Kidney glomerular epithelial cell (primary cell): Measurements from ENCODE around the gene SERTAD2.
A peak's percentile ranks its signal among the peaks of the same experiment; 100 is the strongest.

Experiments used
- DNase-seq: peaks from one replicate; lab custom pipeline; 2025; lab: John Stamatoyannopoulos, UW

The SERTAD2 gene

GRCh38 chr2:64675860-64676259 is 22.1 kb upstream of the SERTAD2 start:
- no peak for DNase-seq

DNA sequence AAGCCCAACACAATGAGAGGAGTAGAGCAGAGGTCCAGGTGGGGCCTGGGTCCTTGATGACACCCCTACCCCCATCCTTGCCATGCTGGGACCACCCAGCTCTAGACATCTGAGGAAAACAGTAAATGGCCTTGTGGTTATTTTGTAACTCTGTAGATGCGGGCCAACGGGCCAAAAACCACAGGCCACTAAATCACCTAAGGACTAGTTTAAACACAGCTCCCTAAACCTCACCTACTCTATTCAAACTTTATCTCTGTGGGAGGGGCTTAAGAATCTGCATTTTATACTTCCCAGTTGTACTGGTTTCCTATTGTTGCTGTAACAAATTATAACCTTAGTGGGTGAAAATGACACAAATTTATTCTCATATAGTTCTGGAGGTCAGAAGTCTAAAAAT is 19.0 kb upstream of the SERTAD2 start:
- DNase-seq: no peak

DNA sequence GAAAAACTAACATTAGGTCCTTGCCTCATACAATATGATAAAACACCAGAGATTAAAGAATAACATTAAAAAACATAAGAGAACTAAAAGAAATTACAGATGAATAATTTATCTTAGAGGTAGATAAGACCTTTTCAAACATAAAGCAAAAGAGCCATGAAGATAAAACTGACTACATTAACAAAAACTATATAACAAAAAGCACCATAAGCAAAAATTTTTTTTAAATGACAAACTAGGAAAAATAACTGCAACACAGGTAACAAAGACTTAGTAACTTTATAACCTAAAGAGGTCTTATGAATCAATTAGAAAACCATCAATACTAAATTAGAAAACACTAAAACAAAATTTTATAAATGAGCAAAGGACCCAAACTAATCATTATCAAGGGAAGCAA is 16.3 kb upstream of the SERTAD2 start:
- DNase-seq: no peak

- DNase-seq: no peak
Observed at GRCh38 chr2:64669288-64669687, 15.6 kb upstream of the SERTAD2 start.

DNA sequence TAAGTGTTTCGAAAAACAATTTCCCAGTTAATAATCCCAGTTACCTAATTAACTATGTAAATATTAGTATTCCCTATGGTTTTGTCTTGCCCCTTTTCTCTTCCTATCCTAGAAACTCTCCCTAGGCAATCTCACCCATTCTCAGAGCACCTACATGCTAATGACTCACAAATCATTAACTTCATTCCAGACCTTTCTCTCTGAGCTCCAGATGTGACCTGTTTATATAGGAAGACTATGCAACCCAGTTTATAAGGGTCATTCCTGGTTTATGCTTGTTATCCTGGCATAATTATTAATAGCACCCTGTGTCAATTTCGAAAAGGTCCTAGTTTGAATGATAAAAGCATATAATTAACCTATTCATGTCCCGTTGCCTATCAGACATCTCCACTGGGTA is 14.8 kb upstream of the SERTAD2 start:
- DNase-seq: no peak

GRCh38 chr2:64667535-64667934 is 13.8 kb upstream of the SERTAD2 start:
- no peak for DNase-seq

GRCh38 chr2:64666810-64667438 is 13.2 kb upstream of the SERTAD2 start:
- no peak for DNase-seq

DNA sequence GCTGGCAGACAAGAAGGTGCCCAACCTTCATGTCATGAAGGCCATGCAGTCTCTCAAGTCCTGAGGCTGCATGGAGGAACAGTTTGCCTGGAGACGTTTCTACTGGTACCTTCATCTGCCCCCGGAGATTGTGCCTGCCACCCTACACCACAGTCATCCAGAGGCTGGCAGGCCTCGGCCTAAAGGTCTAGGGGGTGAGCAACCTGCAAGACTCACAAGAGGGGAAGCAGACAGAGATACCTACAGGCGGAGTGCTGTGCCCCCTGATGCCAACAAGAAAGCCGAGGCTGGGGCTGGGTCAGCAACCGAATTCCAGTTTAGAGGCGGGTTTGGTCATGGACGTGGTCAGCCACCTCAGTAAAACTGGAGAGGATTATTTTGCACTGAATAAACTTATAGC is 12.0 kb upstream of the SERTAD2 start:
- no peak for DNase-seq

- no peak for DNase-seq
Observed at GRCh38 chr2:64663402-64663801, 9.7 kb upstream of the SERTAD2 start.

GRCh38 chr2:64661741-64662169 is 8.0 kb upstream of the SERTAD2 start:
- DNase-seq: no peak

DNA sequence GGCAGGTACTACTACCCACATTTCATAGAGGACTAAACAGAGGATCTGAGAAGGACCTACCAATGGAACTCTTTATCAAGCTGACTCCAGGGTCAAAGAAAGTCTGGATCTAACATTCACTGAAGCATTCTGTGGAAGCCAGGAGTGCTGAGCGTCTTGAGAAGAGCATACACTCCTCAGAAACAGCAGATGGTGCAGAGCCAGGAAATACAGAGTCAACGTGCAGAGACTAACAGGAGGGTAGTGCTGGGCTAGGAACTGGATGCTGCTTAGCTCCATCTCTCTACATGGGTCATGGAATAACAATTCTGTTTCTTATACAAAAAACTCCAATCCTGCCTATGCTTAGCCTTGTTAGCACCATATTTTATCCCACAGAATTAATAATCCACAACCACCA is 5.5 kb upstream of the SERTAD2 start:
- no peak for DNase-seq

GRCh38 chr2:64658269-64658668 is 4.6 kb upstream of the SERTAD2 start:
- DNase-seq: no peak

DNA sequence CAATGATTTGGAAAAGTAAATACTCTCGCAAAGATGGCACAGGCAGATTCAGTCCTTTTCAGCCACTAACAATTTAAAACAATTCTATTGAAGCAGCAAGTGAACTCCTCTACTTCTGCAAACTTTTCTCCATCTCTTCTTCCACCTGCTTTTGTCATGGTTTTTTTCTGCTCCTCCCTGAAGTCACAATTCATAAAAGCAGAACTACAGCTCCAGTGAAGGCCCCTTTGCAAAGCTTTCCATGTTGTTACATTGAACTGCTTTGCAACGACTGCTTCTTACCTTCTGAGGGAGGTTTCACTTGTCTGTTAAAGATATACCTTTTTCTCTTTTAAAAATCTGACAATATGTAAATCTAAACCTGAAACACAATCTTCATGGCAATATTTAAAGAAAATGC is 3.7 kb upstream of the SERTAD2 start:
- DNase-seq: no peak

DNA sequence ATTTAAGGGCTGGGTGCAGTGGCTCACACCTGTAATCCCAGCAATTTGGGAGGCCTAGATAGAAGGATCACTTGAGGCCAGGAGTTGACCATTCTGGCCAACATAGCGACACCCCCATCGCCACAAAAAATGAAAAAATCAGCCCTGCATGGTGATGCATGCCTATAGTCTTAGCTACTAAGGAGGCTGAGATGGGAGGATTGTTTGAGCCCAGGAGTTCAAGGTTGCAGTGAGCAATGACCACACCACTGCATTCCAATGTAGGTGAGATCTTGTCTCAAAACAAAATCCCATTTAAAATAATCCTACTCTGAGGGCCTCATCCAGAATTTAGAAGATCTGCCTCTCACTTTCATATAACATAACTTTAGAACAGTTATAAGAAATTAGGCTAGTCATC is 2.7 kb upstream of the SERTAD2 start:
- no peak for DNase-seq

- DNase-seq: no peak
Observed at GRCh38 chr2:64655873-64656272, 2.2 kb upstream of the SERTAD2 start.

DNA sequence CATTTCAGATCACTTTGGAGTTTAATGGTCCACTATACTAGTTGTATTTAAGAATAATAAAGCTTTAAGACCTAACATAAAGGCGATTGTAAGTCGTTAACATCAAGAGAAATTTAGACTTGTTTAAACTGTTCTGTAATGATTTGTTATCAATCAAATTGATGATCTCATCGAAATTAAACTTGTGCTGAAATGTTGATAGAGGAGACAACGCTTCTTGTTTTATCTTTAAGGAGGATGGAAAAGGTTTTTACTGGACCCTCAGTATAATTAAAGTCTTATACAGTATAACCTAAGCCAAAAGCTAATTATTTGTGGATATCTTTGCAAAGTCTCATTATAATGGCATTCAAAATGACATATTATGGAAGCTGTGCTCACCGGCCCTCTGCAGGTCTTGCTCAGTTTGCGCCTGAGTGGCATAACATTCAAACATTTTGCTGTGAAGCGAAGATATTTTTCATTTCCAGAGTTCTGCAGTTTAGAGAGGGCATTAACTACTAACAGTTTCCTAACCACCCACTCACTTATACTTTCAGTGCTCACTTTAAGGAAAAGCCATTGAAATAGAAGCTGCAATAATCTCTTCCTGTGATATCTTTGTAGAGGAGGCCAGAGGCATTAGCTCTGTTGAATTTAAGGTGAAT is 1.4 kb upstream of the SERTAD2 start:
- DNase-seq: peak; percentile 34

DNA sequence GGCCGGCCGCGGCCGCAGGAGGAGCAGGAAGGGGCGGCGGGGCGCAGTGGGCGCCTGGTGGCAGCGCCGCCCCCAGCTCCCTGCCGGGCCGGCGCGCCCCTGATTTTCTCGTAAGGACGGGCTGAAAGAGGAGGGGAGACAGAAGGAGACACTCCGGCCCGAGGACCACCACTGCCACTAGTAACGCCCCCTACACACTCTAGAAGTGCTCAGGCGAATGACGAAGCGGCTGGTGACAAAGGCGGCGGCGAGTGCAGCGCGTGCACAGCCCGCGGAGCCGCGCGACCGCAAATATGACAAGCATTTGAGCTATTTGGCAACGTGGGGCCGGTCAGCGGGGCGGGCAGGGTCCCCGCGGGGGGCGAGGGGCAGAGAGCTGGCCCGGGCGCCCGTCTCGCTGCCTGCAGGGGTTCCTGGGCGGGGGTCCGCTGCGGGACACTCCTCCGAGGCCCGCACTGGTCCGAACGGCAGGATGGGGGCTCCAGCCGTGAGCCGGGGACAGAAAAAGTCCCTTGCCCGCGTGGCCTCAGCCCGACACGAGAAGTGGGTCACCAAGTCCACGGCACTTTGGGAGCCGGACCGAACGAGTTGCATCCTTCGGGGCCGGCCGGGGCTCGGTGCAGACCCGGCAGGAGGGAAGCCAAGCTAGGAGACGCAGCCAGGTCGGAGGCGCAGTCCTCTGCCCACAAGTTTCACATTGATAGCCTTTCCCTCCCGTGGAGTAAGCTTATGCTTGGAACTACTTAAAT is 524 bp upstream of the SERTAD2 start:
- DNase-seq: peak; percentile 82

DNA sequence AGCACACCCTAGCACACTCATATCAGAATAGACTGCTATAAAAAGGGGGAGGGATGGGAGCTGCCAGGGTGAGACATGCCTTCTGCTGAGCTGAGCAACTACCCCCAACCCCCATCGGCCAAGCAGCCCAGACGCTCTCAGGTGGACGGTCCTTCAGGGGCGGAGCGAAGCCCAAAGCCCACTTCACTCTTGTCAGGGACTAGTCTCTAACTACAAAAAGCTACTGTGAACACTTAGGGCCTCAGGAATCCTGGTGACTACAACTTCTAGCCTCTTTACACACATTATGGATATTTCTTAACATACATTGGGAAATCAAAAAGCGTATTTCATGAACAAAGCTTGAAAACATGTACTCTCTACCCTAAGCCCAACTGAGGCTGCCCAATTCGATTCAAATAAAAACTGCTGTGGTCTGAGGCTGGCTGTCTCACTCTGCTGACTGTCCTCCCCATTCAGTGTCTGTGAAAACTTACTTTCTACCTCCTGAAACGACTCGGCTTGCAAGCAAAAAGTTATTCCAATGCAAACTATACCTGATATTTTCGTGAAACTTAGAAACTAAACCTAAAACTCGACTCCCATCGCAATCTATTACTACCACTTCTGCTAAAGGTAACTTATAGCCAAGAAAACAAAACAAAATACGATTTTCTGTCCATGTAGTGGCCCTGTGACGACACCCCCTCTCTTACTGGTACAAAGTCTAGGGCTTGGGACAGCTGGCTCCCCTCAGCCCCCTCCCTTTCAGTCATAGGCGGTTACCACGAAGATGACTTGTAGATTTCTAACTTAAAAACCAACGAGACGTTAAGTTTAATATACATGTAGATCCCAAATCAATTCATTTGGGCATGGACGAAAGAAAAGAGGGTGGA is 1.2 kb downstream of the SERTAD2 start:
- DNase-seq: peak; percentile 70

- no peak for DNase-seq
Observed at GRCh38 chr2:64651590-64651989, 2.1 kb downstream of the SERTAD2 start.

GRCh38 chr2:64650722-64651338 is 2.9 kb downstream of the SERTAD2 start:
- no peak for DNase-seq

DNA sequence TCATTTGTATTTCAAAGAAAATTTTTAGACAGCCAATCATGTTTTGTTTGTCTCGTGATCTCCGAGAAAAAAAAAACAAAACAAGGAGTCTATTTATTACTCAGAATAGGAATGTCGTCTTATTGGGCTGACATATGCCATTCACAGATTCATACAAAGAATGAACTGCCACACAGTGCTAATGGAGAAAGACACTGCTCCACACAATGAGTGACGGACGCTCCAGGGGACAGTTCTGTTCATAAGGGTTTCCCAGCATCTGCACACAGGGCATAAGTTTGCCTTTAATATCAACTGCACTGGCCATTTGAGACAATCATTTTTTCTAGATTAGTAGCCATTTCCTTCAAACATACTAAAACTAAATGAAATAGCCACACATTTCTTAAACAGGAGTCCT is 3.4 kb downstream of the SERTAD2 start:
- DNase-seq: no peak

DNA sequence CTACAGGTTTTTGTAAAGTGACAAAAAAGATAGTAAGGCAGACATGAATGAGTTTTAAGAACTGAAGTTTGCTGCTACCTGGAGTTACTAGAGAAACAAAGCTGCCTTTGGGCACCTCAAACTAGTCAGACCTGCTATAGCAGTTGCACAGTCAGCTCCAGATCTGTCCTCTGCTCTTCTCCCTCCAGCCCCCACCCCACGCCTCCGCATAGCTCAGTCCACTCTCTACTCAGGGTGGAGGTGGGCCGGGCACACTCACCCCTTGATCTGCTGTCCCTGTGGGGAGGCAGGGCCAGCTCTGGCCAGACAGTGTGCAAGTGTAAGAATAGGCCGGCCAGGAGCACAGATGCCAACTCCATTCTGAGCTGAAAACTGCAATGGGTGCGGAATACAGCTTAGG is 4.1 kb downstream of the SERTAD2 start:
- DNase-seq: no peak
